Adrenal gland (tissue), 12 donors: ENCODE measurements around the gene COL8A1. TPM values are rescaled to one million over a fixed set of nuclear protein-coding genes. Genes with fewer than 3 reads are reported as not detected.

Experiments used
- DNase-seq, 7 donors: peaks; one replicate each; pipeline ENCODE4 v3.0.0-alpha.2; 2019 to 2020
- H3K27ac ChIP-seq, 5 donors: fragments of 200-600 bp; sonication (generic) in 4 of 5; 1 replicate in 3 of 5; 2 replicates in 2 of 5; pipeline versions ENCODE4 v1.5.1 to v1.8.0; 2016 to 2020; ENCODE audit warnings: mild to moderate bottlenecking in 1 of 5
- H3K27me3 ChIP-seq: fragments of 200-600 bp; 2 replicates; pipeline ENCODE4 v1.8.0; 2021
- H3K36me3 ChIP-seq, 2 donors: fragments of 200-600 bp; replicated peaks in 1 of 2; 1 replicate in 1 of 2; 2 replicates in 1 of 2; pipeline versions ENCODE4 v1.5.1 to v1.8.0; 2018 to 2022
- H3K4me1 ChIP-seq, 2 donors: fragments of 200-600 bp; replicated peaks in 1 of 2; 1 replicate in 1 of 2; 2 replicates in 1 of 2; pipeline versions ENCODE4 v1.5.1 to v1.8.0; 2018 to 2021
- H3K4me3 ChIP-seq, 4 donors: fragments of 200-600 bp; sonication (generic) in 3 of 4; one replicate each; pipeline ENCODE4 v1.5.1; 2016 to 2018
- H3K9me3 ChIP-seq, 3 donors: fragments of 200-600 bp; sonication (generic) in 1 of 3; replicated peaks in 1 of 3; 1 replicate in 2 of 3; 2 replicates in 1 of 3; pipeline versions ENCODE4 v1.5.1 to v1.8.0; 2016 to 2021
- CTCF ChIP-seq, 6 experiments: fragments of 450-650 bp in 4 of 6; fragments of 200-600 bp in 2 of 6; sonication (generic) in 1 of 6; IDR thresholded peaks; 1 replicate in 5 of 6; 2 replicates in 1 of 6; pipeline versions ENCODE4 v1.5.1 to v1.8.0; 2016 to 2021; ENCODE audit warnings: antibody characterized with exemption in 6 of 6, mild to moderate bottlenecking in 2 of 6, moderate library complexity in 1 of 6
- POLR2A ChIP-seq, 2 donors: fragments of 450-650 bp; IDR thresholded peaks; one replicate each; pipeline ENCODE4 v1.6.1; 2017; ENCODE audit warnings: antibody characterized with exemption in 2 of 2, mild to moderate bottlenecking in 2 of 2, moderate library complexity in 1 of 2
- whole genome bisulfite sequencing, 4 donors: extraction: QIAGEN DNeasy Blood & Tissue Kit in 2 of 4; methylation state at CpG; one replicate each; pipeline versions ENCODE4 v1.1.5 to v1.1.7; 2013 to 2017; 5-methylcytosine and 5-hydroxymethylcytosine counted together
- intact Hi-C, 2 donors: fragments of 100-400 bp; cut with DNase I; formaldehyde crosslinking; loops; one replicate each; pipeline versions ENCODE4 v1.14.1 to v1.15.0; 2022 to 2023
- polyA plus RNA-seq, 3 donors: library from polyadenylated mRNA; stranded (reverse); fragments of 200-250 nt in 2 of 3; fragments of 350-450 nt in 1 of 3; fragmentation: Illumina TruSeq in 1 of 3; extraction: RNeasy Lipid Tissue Mini Kit (QIAGEN cat#74804) in 1 of 3; gene quantifications; one replicate each; pipeline ENCODE4 v1.2.3, GENCODE V29; 2013 to 2014
- total RNA-seq, 9 donors: library from RNA; depleted of rRNA in 4 of 9; stranded (reverse); fragments of >200 nt in 4 of 9; fragments of 120-200 nt in 1 of 9; fragmentation: NEBNext Ultra II Directional in 1 of 9; extraction: Animal tissue kit (Norgen Biotek cat#: 25700) in 1 of 9; gene quantifications; one replicate each; pipeline versions ENCODE4 v1.1.0 to v1.2.4, GENCODE V29; 2013 to 2023
- donor health status: healthy with polysubstance abuse.
- donor health status: Bipolar disorder and iron deficiency.
- donor health status: DM: yes; HTN: yes; CAD: no.
- donor health status: DM: no; HTN: no; CAD: no.
- donor health status: DM: no; HTN: no; CAD: no.
- donor health status: DM: yes; HTN: yes; CAD: no.

Gene COL8A1
- total and polyA plus RNA-seq, 12 donors = 0.94 to 59.2 (median 15.9) TPM

- 51 to 66% (median 63%) methylated on average over 5 of the region's 5 CpGs for WGBS, 4 donors
- Histone ChIP-seq H3K4me1 (no peaks in the 10 kb centered on the region), H3K27ac (no peak overlapping the region)
Measured at GRCh38 chr3:99712291-99712954, 74.0 kb downstream of the COL8A1 start.

GRCh38 chr3:99713440-99713839, 75.0 kb downstream of the COL8A1 start:
- H3K27me3 ChIP-seq = no peaks in the 10 kb centered on the region
- intact Hi-C loops = no loop called here
- DNase-seq = no peak
- no peak overlapping the region for H3K27ac ChIP-seq
- TF ChIP-seq CTCF (IDR thresholded peaks at IDR 0.05) (no peak), POLR2A (IDR thresholded peaks at IDR 0.05) (no peak)
- no peaks in the 10 kb centered on the region for H3K36me3 ChIP-seq
- WGBS, 4 donors = 60 to 71% (median 61%) methylated on average over 5 of the region's 5 CpGs
- no peaks in the 10 kb centered on the region for H3K4me1 ChIP-seq
- no peak overlapping the region for H3K4me3 ChIP-seq
- no peaks in the 10 kb centered on the region for H3K9me3 ChIP-seq

More at GRCh38 chr3:99712291-99712954, 74.0 kb downstream of the COL8A1 start:
- intact Hi-C loops = no loop called here
- Histone ChIP-seq H3K9me3 (no peaks in the 10 kb centered on the region), H3K27me3 (no peaks in the 10 kb centered on the region), H3K4me3 (no peak overlapping the region), H3K36me3 (no peaks in the 10 kb centered on the region)
- TF ChIP-seq POLR2A (IDR thresholded peaks at IDR 0.05) (no peak), CTCF (IDR thresholded peaks at IDR 0.05) (no peak)
- no peak for DNase-seq

GRCh38 chr3:99714146-99714545, 75.8 kb downstream of the COL8A1 start:
- intact Hi-C loops = no loop called here
- Histone ChIP-seq H3K27me3 (no peaks in the 10 kb centered on the region), H3K36me3 (no peaks in the 10 kb centered on the region), H3K27ac (no peak overlapping the region), H3K4me3 (no peak overlapping the region), H3K9me3 (no peaks in the 10 kb centered on the region), H3K4me1 (no peaks in the 10 kb centered on the region)
- 22 to 54% (median 33%) methylated on average over 1 of the region's 1 CpG for WGBS, 4 donors
- TF ChIP-seq POLR2A (IDR thresholded peaks at IDR 0.05) = no peak
- TF ChIP-seq CTCF (IDR thresholded peaks at IDR 0.05) = no peak
- DNase-seq = no peak

GRCh38 chr3:99714575-99714974, 76.2 kb downstream of the COL8A1 start:
- TF ChIP-seq POLR2A (IDR thresholded peaks at IDR 0.05) (no peak), CTCF (IDR thresholded peaks at IDR 0.05) (no peak)
- Histone ChIP-seq H3K4me1 (no peaks in the 10 kb centered on the region), H3K27me3 (no peaks in the 10 kb centered on the region), H3K36me3 (no peaks in the 10 kb centered on the region), H3K27ac (no peak overlapping the region), H3K4me3 (no peak overlapping the region), H3K9me3 (no peaks in the 10 kb centered on the region)
- 72 to 83% (median 78%) methylated on average over 2 of the region's 2 CpGs for WGBS, 4 donors
- DNase-seq = no peak
- intact Hi-C loops = no loop called here
